ENCODE results near the gene SEPTIN6.

Gene SEPTIN6

DNA sequence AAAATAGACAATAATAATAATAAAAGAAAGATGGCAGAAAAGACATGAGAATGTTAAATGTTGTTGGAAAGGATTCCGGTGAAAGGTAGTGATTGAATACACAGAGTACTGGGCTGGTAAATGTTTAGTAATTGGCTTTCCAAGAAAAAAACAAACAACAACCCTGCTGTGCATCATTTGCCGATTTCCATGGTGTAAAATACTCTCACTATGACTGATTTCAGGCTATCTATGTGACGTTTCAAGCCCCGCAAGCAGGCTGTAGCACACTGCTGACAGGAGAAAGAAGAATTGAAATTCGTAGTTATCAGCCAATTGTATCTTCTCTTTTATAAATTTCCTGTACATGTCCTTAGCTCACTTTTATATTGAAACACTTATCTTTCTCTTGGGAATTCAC, 13.6 kb upstream of the SEPTIN6 start:
- Histone ChIP-seq H3K14ac (ENCODE audit: low read length) (no peak overlapping the region), H2BK15ac (ENCODE audit: low read length) (no peak overlapping the region), H3K4me3 (ENCODE audit: low read length in 2 of 2) (no peak overlapping the region), H4K91ac (ENCODE audit: low read depth, low read length, poor library complexity) (no peak overlapping the region), H3K79me1 (ENCODE audit: low read depth, low read length) (no peaks in the 10 kb centered on the region), H3K18ac (ENCODE audit: low read length) (no peak overlapping the region), H3K4me2 (ENCODE audit: insufficient read depth, low read length, poor library complexity, severe bottlenecking) (no peak overlapping the region), H3K27ac (replicated peaks; ENCODE audit: low read length) (no peak overlapping the region), H3K4me1 (ENCODE audit: control insufficient read depth in 2 of 2, insufficient read depth in 1 of 2, low read depth in 1 of 2, low read length in 2 of 2) (no peaks in the 10 kb centered on the region), H2AK5ac (ENCODE audit: low read depth, low read length) (no peak overlapping the region), H2BK120ac (ENCODE audit: low read depth, low read length) (no peak overlapping the region), H4K8ac (ENCODE audit: low read depth, low read length) (no peak overlapping the region), H3K36me3 (replicated peaks in 1 of 2; ENCODE audit: control insufficient read depth in 2 of 2, insufficient read depth in 2 of 2, low read length in 2 of 2) (no peaks in the 10 kb centered on the region), H2BK12ac (ENCODE audit: low read length) (no peak overlapping the region), H3K9me3 (replicated peaks in 1 of 2; ENCODE audit: control insufficient read depth in 2 of 2, insufficient read depth in 1 of 2, low read depth in 1 of 2, low read length in 2 of 2) (no peaks in the 10 kb centered on the region), H3K9ac (ENCODE audit: low read depth, low read length, poor library complexity) (no peak overlapping the region), H3K23ac (ENCODE audit: low read depth, low read length, poor library complexity) (no peak overlapping the region), H2BK5ac (ENCODE audit: low read length) (no peak overlapping the region), H3K4ac (ENCODE audit: low read length) (no peak overlapping the region), H3K27me3 (ENCODE audit: control insufficient read depth in 3 of 3, insufficient read depth in 3 of 3, low read depth in 1 of 3, low read length in 3 of 3) (peaks cover 0 to 2% (median 0%) of the 10 kb centered on the region in 3 experiments), H2AFZ (ENCODE audit: low read length) (no peak overlapping the region)
- WGBS, 2 donors (ENCODE audit: extremely low coverage in 2 of 2, insufficient read length in 2 of 2, insufficient replicate concordance in 1 of 2) = no CpG with 5 or more reads among the region's 5 CpGs
- no peak for DNase-seq (ENCODE audit: low spot score)

DNA sequence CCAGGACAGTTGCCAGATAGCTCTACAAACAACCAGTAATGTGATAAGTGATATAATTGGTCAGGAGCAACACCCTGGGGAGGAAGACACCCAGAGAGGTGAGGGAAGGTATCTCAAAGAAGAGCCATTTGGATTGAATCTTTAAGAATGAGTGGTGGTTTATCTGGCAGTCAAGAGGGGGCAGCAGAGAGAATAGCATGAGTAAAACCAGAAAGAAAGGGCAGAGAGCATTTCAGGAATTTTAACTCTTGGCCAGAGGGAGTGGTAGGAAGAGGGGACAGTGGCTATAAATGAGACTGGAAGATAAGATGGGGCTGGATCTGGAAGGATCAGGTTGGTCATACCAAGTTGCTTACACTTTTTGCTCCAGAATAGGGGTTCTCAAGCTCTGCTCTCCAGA, 5.9 kb upstream of the SEPTIN6 start:
- H2BK120ac ChIP-seq (ENCODE audit: low read depth, low read length) = no peak overlapping the region
- DNase-seq (ENCODE audit: low spot score) = no peak
- no peak overlapping the region for H2BK5ac ChIP-seq (ENCODE audit: low read length)
- no peak overlapping the region for H3K4ac ChIP-seq (ENCODE audit: low read length)
- H2BK12ac ChIP-seq (ENCODE audit: low read length) = no peak overlapping the region
- no peak overlapping the region for H3K4me2 ChIP-seq (ENCODE audit: insufficient read depth, low read length, poor library complexity, severe bottlenecking)
- no peak overlapping the region for H3K4me3 ChIP-seq (ENCODE audit: low read length in 2 of 2)
- no peak overlapping the region for H3K9ac ChIP-seq (ENCODE audit: low read depth, low read length, poor library complexity)
- no peak overlapping the region for H2AK5ac ChIP-seq (ENCODE audit: low read depth, low read length)
- peaks cover 0 to 5% (median 2%) of the 10 kb centered on the region in 3 experiments for H3K27me3 ChIP-seq (ENCODE audit: control insufficient read depth in 3 of 3, insufficient read depth in 3 of 3, low read depth in 1 of 3, low read length in 3 of 3)
- H4K91ac ChIP-seq (ENCODE audit: low read depth, low read length, poor library complexity) = no peak overlapping the region
- peaks cover 0 to under 1% of the 10 kb centered on the region in 2 donors for H3K4me1 ChIP-seq (ENCODE audit: control insufficient read depth in 2 of 2, insufficient read depth in 1 of 2, low read depth in 1 of 2, low read length in 2 of 2)
- no peak overlapping the region for H3K23ac ChIP-seq (ENCODE audit: low read depth, low read length, poor library complexity)
- H3K79me1 ChIP-seq (ENCODE audit: low read depth, low read length) = no peaks in the 10 kb centered on the region
- no peaks in the 10 kb centered on the region for H3K9me3 ChIP-seq (replicated peaks in 1 of 2; ENCODE audit: control insufficient read depth in 2 of 2, insufficient read depth in 1 of 2, low read depth in 1 of 2, low read length in 2 of 2)
- no peak overlapping the region for H4K8ac ChIP-seq (ENCODE audit: low read depth, low read length)
- no peak overlapping the region for H3K18ac ChIP-seq (ENCODE audit: low read length)
- H2AFZ ChIP-seq (ENCODE audit: low read length) = no peak overlapping the region
- no peak overlapping the region for H3K14ac ChIP-seq (ENCODE audit: low read length)
- H3K36me3 ChIP-seq (replicated peaks in 1 of 2; ENCODE audit: control insufficient read depth in 2 of 2, insufficient read depth in 2 of 2, low read length in 2 of 2) = no peaks in the 10 kb centered on the region
- H2BK15ac ChIP-seq (ENCODE audit: low read length) = no peak overlapping the region
- H3K27ac ChIP-seq (replicated peaks; ENCODE audit: low read length) = no peak overlapping the region

DNA sequence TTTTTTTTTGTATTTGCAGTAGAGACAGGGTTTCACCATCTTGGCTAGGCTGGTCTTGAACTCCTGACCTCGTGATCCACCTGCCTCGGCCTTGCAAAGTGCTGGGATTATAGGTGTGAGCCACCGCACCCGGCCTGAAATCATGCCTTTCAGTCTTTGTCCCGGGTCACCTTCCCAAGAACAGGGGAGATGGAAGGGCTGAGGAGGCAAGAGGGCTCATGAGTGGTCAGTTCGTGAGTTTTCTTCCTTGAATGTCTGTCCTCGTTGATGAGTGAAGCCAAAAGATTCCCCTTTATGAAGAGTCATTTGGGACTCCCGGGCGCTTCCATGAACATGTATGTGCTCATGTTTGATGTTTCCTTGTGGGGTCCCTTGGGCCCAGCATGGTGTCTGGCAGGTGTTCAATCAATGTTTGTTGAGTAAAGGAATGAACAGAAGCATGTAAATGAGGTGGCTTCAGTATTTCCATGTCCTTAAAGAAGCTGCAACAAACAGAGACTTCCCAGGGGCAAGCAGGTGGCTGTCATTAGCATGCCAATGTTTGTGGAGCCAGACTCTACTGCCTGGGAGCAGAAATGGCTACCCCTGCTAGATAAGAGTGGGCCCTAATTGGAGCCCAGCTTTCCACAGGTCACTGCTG, 3.4 kb upstream of the SEPTIN6 start:
- no peak overlapping the region for H3K14ac ChIP-seq (ENCODE audit: low read length)
- no peak overlapping the region for H2BK5ac ChIP-seq (ENCODE audit: low read length)
- no peak overlapping the region for H2AK5ac ChIP-seq (ENCODE audit: low read depth, low read length)
- no peaks in the 10 kb centered on the region for H3K36me3 ChIP-seq (replicated peaks in 1 of 2; ENCODE audit: control insufficient read depth in 2 of 2, insufficient read depth in 2 of 2, low read length in 2 of 2)
- H3K27me3 ChIP-seq (ENCODE audit: control insufficient read depth in 3 of 3, insufficient read depth in 3 of 3, low read depth in 1 of 3, low read length in 3 of 3) = peaks cover 0 to 11% (median 0%) of the 10 kb centered on the region in 3 experiments
- DNase-seq (ENCODE audit: low spot score) = no peak
- no peak overlapping the region for H3K4me2 ChIP-seq (ENCODE audit: insufficient read depth, low read length, poor library complexity, severe bottlenecking)
- no CpG with 5 or more reads among the region's 9 CpGs for WGBS, 2 donors (ENCODE audit: extremely low coverage in 2 of 2, insufficient read length in 2 of 2, insufficient replicate concordance in 1 of 2)
- no peak overlapping the region for H4K8ac ChIP-seq (ENCODE audit: low read depth, low read length)
- H3K4me3 ChIP-seq (ENCODE audit: low read length in 2 of 2) = no peak overlapping the region
- no peak overlapping the region for H2BK15ac ChIP-seq (ENCODE audit: low read length)
- H2BK12ac ChIP-seq (ENCODE audit: low read length) = no peak overlapping the region
- no peaks in the 10 kb centered on the region for H3K9me3 ChIP-seq (replicated peaks in 1 of 2; ENCODE audit: control insufficient read depth in 2 of 2, insufficient read depth in 1 of 2, low read depth in 1 of 2, low read length in 2 of 2)
- H3K23ac ChIP-seq (ENCODE audit: low read depth, low read length, poor library complexity) = no peak overlapping the region
- H2AFZ ChIP-seq (ENCODE audit: low read length) = no peak overlapping the region
- no peak overlapping the region for H3K27ac ChIP-seq (replicated peaks; ENCODE audit: low read length)
- H3K4me1 ChIP-seq (ENCODE audit: control insufficient read depth in 2 of 2, insufficient read depth in 1 of 2, low read depth in 1 of 2, low read length in 2 of 2) = peaks cover 1 to 2% of the 10 kb centered on the region in 2 donors
- no peaks in the 10 kb centered on the region for H3K79me1 ChIP-seq (ENCODE audit: low read depth, low read length)
- no peak overlapping the region for H4K91ac ChIP-seq (ENCODE audit: low read depth, low read length, poor library complexity)
- H3K9ac ChIP-seq (ENCODE audit: low read depth, low read length, poor library complexity) = no peak overlapping the region
- no peak overlapping the region for H3K18ac ChIP-seq (ENCODE audit: low read length)
- H2BK120ac ChIP-seq (ENCODE audit: low read depth, low read length) = no peak overlapping the region
- H3K4ac ChIP-seq (ENCODE audit: low read length) = no peak overlapping the region

DNA sequence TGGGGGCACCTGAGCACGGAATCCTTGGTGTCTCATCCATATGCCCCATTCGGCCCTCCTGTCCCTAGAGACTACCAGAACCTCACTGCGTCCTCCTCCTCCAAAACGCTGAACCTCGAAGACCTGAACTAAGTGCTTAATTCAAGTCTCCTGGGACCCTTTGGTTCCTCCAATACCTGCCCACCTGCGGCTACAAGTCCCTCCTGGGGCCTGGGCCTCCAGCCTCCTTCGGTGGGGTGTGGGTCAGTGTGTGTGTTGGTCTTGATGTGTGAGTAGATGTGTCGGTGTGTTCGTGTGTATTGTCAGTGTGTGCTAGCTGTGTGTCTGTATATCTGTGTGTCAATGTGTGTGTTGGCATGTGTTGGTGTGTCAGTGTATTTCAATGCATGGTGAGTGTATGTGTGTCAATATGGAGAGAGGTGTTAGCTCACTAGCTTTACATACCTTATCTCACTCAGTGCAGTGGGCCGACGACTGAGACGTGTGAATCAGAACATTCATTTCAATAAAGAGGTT, 2.6 kb upstream of the SEPTIN6 start:
- H3K18ac ChIP-seq (ENCODE audit: low read length) = no peak overlapping the region
- H4K91ac ChIP-seq (ENCODE audit: low read depth, low read length, poor library complexity) = no peak overlapping the region
- no peak overlapping the region for H2AK5ac ChIP-seq (ENCODE audit: low read depth, low read length)
- no peak overlapping the region for H3K4me2 ChIP-seq (ENCODE audit: insufficient read depth, low read length, poor library complexity, severe bottlenecking)
- no peak overlapping the region for H3K27ac ChIP-seq (replicated peaks; ENCODE audit: low read length)
- peaks cover 1 to 2% of the 10 kb centered on the region in 2 donors for H3K4me1 ChIP-seq (ENCODE audit: control insufficient read depth in 2 of 2, insufficient read depth in 1 of 2, low read depth in 1 of 2, low read length in 2 of 2)
- H3K4ac ChIP-seq (ENCODE audit: low read length) = no peak overlapping the region
- H3K36me3 ChIP-seq (replicated peaks in 1 of 2; ENCODE audit: control insufficient read depth in 2 of 2, insufficient read depth in 2 of 2, low read length in 2 of 2) = no peaks in the 10 kb centered on the region
- H3K9ac ChIP-seq (ENCODE audit: low read depth, low read length, poor library complexity) = no peak overlapping the region
- no CpG with 5 or more reads among the region's 12 CpGs for WGBS, 2 donors (ENCODE audit: extremely low coverage in 2 of 2, insufficient read length in 2 of 2, insufficient replicate concordance in 1 of 2)
- H3K14ac ChIP-seq (ENCODE audit: low read length) = no peak overlapping the region
- H3K23ac ChIP-seq (ENCODE audit: low read depth, low read length, poor library complexity) = no peak overlapping the region
- no peak overlapping the region for H2BK5ac ChIP-seq (ENCODE audit: low read length)
- no peaks in the 10 kb centered on the region for H3K9me3 ChIP-seq (replicated peaks in 1 of 2; ENCODE audit: control insufficient read depth in 2 of 2, insufficient read depth in 1 of 2, low read depth in 1 of 2, low read length in 2 of 2)
- H3K27me3 ChIP-seq (ENCODE audit: control insufficient read depth in 3 of 3, insufficient read depth in 3 of 3, low read depth in 1 of 3, low read length in 3 of 3) = peaks cover 0 to 11% (median 0%) of the 10 kb centered on the region in 3 experiments
- no peak overlapping the region for H2BK15ac ChIP-seq (ENCODE audit: low read length)
- no peaks in the 10 kb centered on the region for H3K79me1 ChIP-seq (ENCODE audit: low read depth, low read length)
- DNase-seq (ENCODE audit: low spot score) = no peak
- H2AFZ ChIP-seq (ENCODE audit: low read length) = no peak overlapping the region
- H4K8ac ChIP-seq (ENCODE audit: low read depth, low read length) = no peak overlapping the region
- no peak overlapping the region for H2BK120ac ChIP-seq (ENCODE audit: low read depth, low read length)
- H3K4me3 ChIP-seq (ENCODE audit: low read length in 2 of 2) = no peak overlapping the region
- no peak overlapping the region for H2BK12ac ChIP-seq (ENCODE audit: low read length)
